Measurements from ENCODE around the gene KLHL26.

KLHL26 gene

GRCh38 chr19:18651733-18652132, 14.9 kb downstream of the KLHL26 start:
- no peaks in the 10 kb centered on the region for H3K79me2 ChIP-seq (ENCODE audit: insufficient read depth, low read length)
- no peak overlapping the region for H3K4me3 ChIP-seq (ENCODE audit: insufficient read depth, low read length, poor library complexity, severe bottlenecking)
- H3K9ac ChIP-seq (ENCODE audit: low read length): no peak overlapping the region
- H3K9me3 ChIP-seq (ENCODE audit: insufficient read depth, low read length): no peaks in the 10 kb centered on the region
- no peaks in the 10 kb centered on the region for H3K9me2 ChIP-seq (replicated peaks; ENCODE audit: insufficient read depth, low read length)
- H3K27me3 ChIP-seq (ENCODE audit: low read length): no peaks in the 10 kb centered on the region; the same call in 1 of the 2 replicates
- H2AFZ ChIP-seq (ENCODE audit: low read depth, low read length, severe bottlenecking): no peak overlapping the region
- no peak overlapping the region for H3K4me2 ChIP-seq (ENCODE audit: low read depth, low read length, poor library complexity, severe bottlenecking)
- TF ChIP-seq EZH2phosphoT487 (conservative IDR thresholded peaks at IDR 0.05; ENCODE audit: low read length) (no peak), CTCF (IDR thresholded peaks at IDR 0.05; ENCODE audit: insufficient read depth, low read length, poor library complexity, severe bottlenecking) (no peak)
- H3K36me3 ChIP-seq (ENCODE audit: low read length): no peaks in the 10 kb centered on the region
- H3F3A ChIP-seq (ENCODE audit: insufficient read depth): no peaks in the 10 kb centered on the region
- no peak overlapping the region for H3K27ac ChIP-seq (ENCODE audit: low read depth, low read length)
- no peaks in the 10 kb centered on the region for H4K20me1 ChIP-seq (ENCODE audit: low read depth, low read length)

GRCh38 chr19:18653853-18654252, 17.0 kb downstream of the KLHL26 start:
- H3K9me3 ChIP-seq (ENCODE audit: insufficient read depth, low read length): no peaks in the 10 kb centered on the region
- H2AFZ ChIP-seq (ENCODE audit: low read depth, low read length, severe bottlenecking): no peak overlapping the region
- H3K27me3 ChIP-seq (ENCODE audit: low read length): no peaks in the 10 kb centered on the region; the same call in 1 of the 2 replicates
- no peak overlapping the region for H3K9ac ChIP-seq (ENCODE audit: low read length)
- H3K27ac ChIP-seq (ENCODE audit: low read depth, low read length): no peak overlapping the region
- H3K9me2 ChIP-seq (replicated peaks; ENCODE audit: insufficient read depth, low read length): no peaks in the 10 kb centered on the region
- no peaks in the 10 kb centered on the region for H3K36me3 ChIP-seq (ENCODE audit: low read length)
- H3F3A ChIP-seq (ENCODE audit: insufficient read depth): no peaks in the 10 kb centered on the region
- no peak overlapping the region for H3K4me2 ChIP-seq (ENCODE audit: low read depth, low read length, poor library complexity, severe bottlenecking)
- TF ChIP-seq EZH2phosphoT487 (conservative IDR thresholded peaks at IDR 0.05; ENCODE audit: low read length): no peak
- TF ChIP-seq CTCF (IDR thresholded peaks at IDR 0.05; ENCODE audit: insufficient read depth, low read length, poor library complexity, severe bottlenecking): no peak
- H3K4me3 ChIP-seq (ENCODE audit: insufficient read depth, low read length, poor library complexity, severe bottlenecking): no peak overlapping the region
- no peaks in the 10 kb centered on the region for H4K20me1 ChIP-seq (ENCODE audit: low read depth, low read length)
- no peaks in the 10 kb centered on the region for H3K79me2 ChIP-seq (ENCODE audit: insufficient read depth, low read length)

- Histone ChIP-seq H3K9ac (ENCODE audit: low read length) (no peak overlapping the region), H2AFZ (ENCODE audit: low read depth, low read length, severe bottlenecking) (no peak overlapping the region), H3K79me2 (ENCODE audit: insufficient read depth, low read length) (no peaks in the 10 kb centered on the region), H3K4me3 (ENCODE audit: insufficient read depth, low read length, poor library complexity, severe bottlenecking) (no peak overlapping the region), H3K27me3 (ENCODE audit: low read length) (no peaks in the 10 kb centered on the region), H3K36me3 (ENCODE audit: low read length) (no peaks in the 10 kb centered on the region), H3K27ac (ENCODE audit: low read depth, low read length) (no peak overlapping the region), H4K20me1 (ENCODE audit: low read depth, low read length) (no peaks in the 10 kb centered on the region), H3K4me2 (ENCODE audit: low read depth, low read length, poor library complexity, severe bottlenecking) (no peak overlapping the region), H3F3A (ENCODE audit: insufficient read depth) (no peaks in the 10 kb centered on the region), H3K9me2 (replicated peaks; ENCODE audit: insufficient read depth, low read length) (no peaks in the 10 kb centered on the region), H3K9me3 (ENCODE audit: insufficient read depth, low read length) (no peaks in the 10 kb centered on the region)
- TF ChIP-seq EZH2phosphoT487 (conservative IDR thresholded peaks at IDR 0.05; ENCODE audit: low read length) (no peak), CTCF (IDR thresholded peaks at IDR 0.05; ENCODE audit: insufficient read depth, low read length, poor library complexity, severe bottlenecking) (no peak)
These were observed 17.6 kb downstream of the KLHL26 start for GRCh38 chr19:18654469-18654868.

All from SU-DHL-6 (cell line).